Fibroblast of lung (primary cell): ENCODE measurements around the gene FLNB. TPM values are rescaled to one million over a fixed set of nuclear protein-coding genes. Genes with fewer than 3 reads are reported as not detected.

Experiments used
- DNase-seq, 2 donors: peaks; one replicate each; pipeline versions ENCODE4 v3.0.0 to v3.0.0-alpha.2; 2010; ENCODE audit warnings: low read depth in 2 of 2
- H2AFZ ChIP-seq: 2 replicates; pipeline ENCODE4 v1.5.1; 2012; ENCODE audit warnings: low read length, control low read depth, inconsistent platforms
- H3K27ac ChIP-seq: 2 replicates; pipeline ENCODE4 v1.5.1; 2011; ENCODE audit warnings: low read length, control low read depth; ENCODE audit not compliant: insufficient read depth
- H3K27me3 ChIP-seq: 2 replicates; pipeline ENCODE4 v1.5.1; 2011; ENCODE audit warnings: mild to moderate bottlenecking, low read length; ENCODE audit not compliant: control insufficient read depth, insufficient read depth
- H3K36me3 ChIP-seq: 2 replicates; pipeline ENCODE4 v1.5.1; 2011; ENCODE audit warnings: low read length; ENCODE audit not compliant: control insufficient read depth, insufficient read depth
- H3K4me1 ChIP-seq: 2 replicates; pipeline ENCODE4 v1.5.1; 2011; ENCODE audit warnings: low read length; ENCODE audit not compliant: control insufficient read depth, insufficient read depth; ENCODE audit errors: extremely low read depth
- H3K4me2 ChIP-seq: 2 replicates; pipeline ENCODE4 v1.5.1; 2011; ENCODE audit warnings: low read length, control low read depth; ENCODE audit not compliant: insufficient read depth; ENCODE audit errors: extremely low read depth
- H3K4me3 ChIP-seq, 4 experiments: fragments of 200-600 bp in 1 of 4; sonication (generic) in 1 of 4; replicated peaks in 1 of 4; 2 replicates each; pipeline ENCODE4 v1.5.1; 2011 to 2016; ENCODE audit warnings: low read length in 4 of 4, low read depth in 3 of 4, mild to moderate bottlenecking in 3 of 4, control low read depth in 2 of 4, inconsistent platforms in 1 of 4, mixed read lengths in 1 of 4; ENCODE audit not compliant: insufficient read depth in 1 of 4; ENCODE audit errors: control extremely low read depth in 1 of 4
- H3K79me2 ChIP-seq: 2 replicates; pipeline ENCODE4 v1.5.1; 2012; ENCODE audit warnings: mild to moderate bottlenecking, low read length, inconsistent platforms; ENCODE audit not compliant: control insufficient read depth, insufficient read depth
- H3K9ac ChIP-seq: 2 replicates; pipeline ENCODE4 v1.5.1; 2011; ENCODE audit warnings: mild to moderate bottlenecking, low read length, control low read depth; ENCODE audit not compliant: insufficient read depth
- H3K9me3 ChIP-seq: 2 replicates; pipeline ENCODE4 v1.5.1; 2012; ENCODE audit warnings: low read depth, low read length; ENCODE audit not compliant: control insufficient read depth, insufficient read depth
- H4K20me1 ChIP-seq: 2 replicates; pipeline ENCODE4 v1.5.1; 2011; ENCODE audit warnings: low read length; ENCODE audit not compliant: control insufficient read depth, insufficient read depth; ENCODE audit errors: extremely low read depth
- EZH2 ChIP-seq: IDR thresholded peaks from 2 replicates; pipeline ENCODE4 v1.5.1; 2012; ENCODE audit warnings: low read length, control low read depth, mild to moderate bottlenecking; ENCODE audit errors: missing control alignments
- polyA plus RNA-seq, 2 donors: library from polyadenylated mRNA; depleted of rRNA in 1 of 2; stranded (reverse) in 1 of 2; unstranded in 1 of 2; fragments of >200 nt; gene quantifications; 2 replicates each; pipeline ENCODE4 v1.2.1, GENCODE V29; 2011 to 2012; ENCODE audit warnings: missing spikeins in 1 of 2
- total RNA-seq: library from RNA; depleted of rRNA; stranded (reverse); fragments of >200 nt; gene quantifications from 2 replicates; pipeline ENCODE4 v1.2.1, GENCODE V29; 2014
- TF ChIP-seq, protein P1 (sequence below), 2 donors: IDR thresholded peaks in 1 of 2; conservative IDR thresholded peaks in 1 of 2; 1 replicate in 1 of 2; 2 replicates in 1 of 2; pipeline ENCODE4 v1.5.1; 2011 to 2012; ENCODE audit warnings: low read length in 2 of 2, control low read depth in 1 of 2, inconsistent platforms in 1 of 2, low read depth in 1 of 2, mild to moderate bottlenecking in 1 of 2

FLNB gene
- total and polyA plus RNA-seq, 2 donors (not counting 1 experiment from before 2014, with no cell fraction given): 81.7 to 105 TPM

DNA sequence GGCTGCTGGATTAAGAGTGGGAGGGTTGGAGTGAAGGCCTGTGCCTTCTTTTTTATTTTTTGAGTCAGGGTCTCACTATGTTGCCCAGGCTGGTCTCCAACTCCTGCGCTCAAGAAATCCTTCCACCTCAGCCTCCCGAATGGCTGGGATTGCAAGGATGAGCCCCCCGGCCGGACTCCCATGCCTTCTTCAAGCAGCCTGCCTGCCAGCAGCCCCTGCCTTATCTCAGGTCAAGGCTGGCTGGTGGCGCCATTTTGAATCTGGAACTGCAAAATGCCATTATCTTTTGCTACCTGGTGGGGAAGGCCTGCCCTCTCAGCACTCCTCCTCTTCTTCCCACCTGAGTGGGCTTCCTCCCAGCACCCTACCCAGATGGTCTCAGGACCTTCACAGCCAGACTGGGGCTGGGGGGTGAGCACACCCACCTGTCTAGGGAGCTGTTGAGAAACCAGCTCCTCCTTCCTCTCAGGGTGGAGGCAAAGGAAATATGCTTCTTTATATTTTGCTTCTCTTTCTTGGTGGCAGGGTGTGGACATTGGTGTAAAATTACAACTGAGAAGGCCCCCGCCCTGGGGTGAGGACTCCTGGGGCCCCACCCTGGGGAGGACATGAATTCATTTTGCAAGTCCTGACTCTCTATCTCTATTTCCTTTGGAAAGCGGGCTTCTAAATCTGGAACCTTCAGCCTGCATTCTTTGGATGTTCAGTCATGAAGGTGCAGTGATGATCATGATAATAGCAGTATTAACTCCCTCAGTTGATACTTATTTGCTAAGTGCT lies 7.7 kb upstream of the FLNB start:
- Histone ChIP-seq H3K27me3 (no peaks in the 10 kb centered on the region), H3K4me3 (no peak overlapping the region), H3K9ac (no peak overlapping the region), H3K9me3 (no peaks in the 10 kb centered on the region), H2AFZ (no peak overlapping the region), H3K27ac (no peak overlapping the region), H3K4me1 (no peaks in the 10 kb centered on the region), H3K4me2 (no peak overlapping the region), H3K79me2 (no peaks in the 10 kb centered on the region), H4K20me1 (no peaks in the 10 kb centered on the region), H3K36me3 (no peaks in the 10 kb centered on the region)
- TF ChIP-seq, protein P1, sequence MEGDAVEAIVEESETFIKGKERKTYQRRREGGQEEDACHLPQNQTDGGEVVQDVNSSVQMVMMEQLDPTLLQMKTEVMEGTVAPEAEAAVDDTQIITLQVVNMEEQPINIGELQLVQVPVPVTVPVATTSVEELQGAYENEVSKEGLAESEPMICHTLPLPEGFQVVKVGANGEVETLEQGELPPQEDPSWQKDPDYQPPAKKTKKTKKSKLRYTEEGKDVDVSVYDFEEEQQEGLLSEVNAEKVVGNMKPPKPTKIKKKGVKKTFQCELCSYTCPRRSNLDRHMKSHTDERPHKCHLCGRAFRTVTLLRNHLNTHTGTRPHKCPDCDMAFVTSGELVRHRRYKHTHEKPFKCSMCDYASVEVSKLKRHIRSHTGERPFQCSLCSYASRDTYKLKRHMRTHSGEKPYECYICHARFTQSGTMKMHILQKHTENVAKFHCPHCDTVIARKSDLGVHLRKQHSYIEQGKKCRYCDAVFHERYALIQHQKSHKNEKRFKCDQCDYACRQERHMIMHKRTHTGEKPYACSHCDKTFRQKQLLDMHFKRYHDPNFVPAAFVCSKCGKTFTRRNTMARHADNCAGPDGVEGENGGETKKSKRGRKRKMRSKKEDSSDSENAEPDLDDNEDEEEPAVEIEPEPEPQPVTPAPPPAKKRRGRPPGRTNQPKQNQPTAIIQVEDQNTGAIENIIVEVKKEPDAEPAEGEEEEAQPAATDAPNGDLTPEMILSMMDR (conservative IDR thresholded peaks at IDR 0.05 in 1 of 2, IDR thresholded peaks at IDR 0.05 in 1 of 2; ENCODE audit: low read depth in 1 of 2, low read length in 2 of 2): no peak
- no peak for DNase-seq

DNA sequence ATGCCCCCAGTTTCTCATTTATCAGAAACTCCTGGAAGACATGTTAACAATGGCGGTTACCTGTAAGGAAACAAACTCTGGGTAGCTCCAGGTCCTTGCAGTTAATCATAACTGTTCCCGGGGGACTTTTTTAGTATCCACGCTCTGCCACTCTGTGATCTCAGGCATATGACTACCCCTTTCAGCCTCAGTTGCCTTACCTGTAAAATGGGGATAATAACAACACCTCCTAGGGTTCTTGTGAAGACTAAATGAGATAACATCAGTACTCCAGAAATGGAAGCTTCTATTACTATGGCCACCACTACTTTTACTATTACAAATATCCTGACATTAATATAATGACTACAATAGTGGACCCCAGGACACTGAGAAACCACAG lies 7.1 kb upstream of the FLNB start:
- H3K27me3 ChIP-seq: no peaks in the 10 kb centered on the region
- H3K27ac ChIP-seq: no peak overlapping the region
- no peaks in the 10 kb centered on the region for H3K9me3 ChIP-seq
- H3K36me3 ChIP-seq: no peaks in the 10 kb centered on the region
- no peak overlapping the region for H3K4me3 ChIP-seq
- no peak overlapping the region for H3K9ac ChIP-seq
- TF ChIP-seq, protein P1 (conservative IDR thresholded peaks at IDR 0.05 in 1 of 2, IDR thresholded peaks at IDR 0.05 in 1 of 2; ENCODE audit: low read depth in 1 of 2, low read length in 2 of 2): no peak
- no peak for TF ChIP-seq EZH2
- no peak for DNase-seq
- no peaks in the 10 kb centered on the region for H4K20me1 ChIP-seq
- H3K4me2 ChIP-seq: no peak overlapping the region
- no peaks in the 10 kb centered on the region for H3K79me2 ChIP-seq
- no peak overlapping the region for H2AFZ ChIP-seq
- H3K4me1 ChIP-seq: no peaks in the 10 kb centered on the region

DNA sequence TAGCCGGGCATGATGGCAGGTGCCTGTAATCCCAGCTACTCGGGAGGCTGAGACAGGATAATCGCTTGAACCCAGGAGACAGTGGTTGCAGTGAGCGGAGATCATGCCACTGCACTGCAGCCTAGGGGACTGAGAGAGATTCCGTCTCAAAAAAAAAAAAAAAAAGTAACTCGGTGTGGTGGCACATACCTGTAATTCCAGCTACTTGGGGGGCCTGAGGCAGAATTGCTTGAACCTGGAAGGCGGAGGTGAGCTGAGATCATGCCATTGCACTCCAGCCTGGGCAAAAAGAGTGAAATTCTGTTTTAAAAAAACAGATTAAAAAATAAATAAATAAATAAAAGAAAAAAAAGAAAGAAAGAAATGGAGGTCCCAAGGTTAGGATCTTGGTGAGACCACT lies 6.2 kb upstream of the FLNB start:
- H3K27ac ChIP-seq: no peak overlapping the region
- H2AFZ ChIP-seq: no peak overlapping the region
- no peak overlapping the region for H3K4me3 ChIP-seq
- TF ChIP-seq EZH2: no peak
- TF ChIP-seq, protein P1 (conservative IDR thresholded peaks at IDR 0.05 in 1 of 2, IDR thresholded peaks at IDR 0.05 in 1 of 2; ENCODE audit: low read depth in 1 of 2, low read length in 2 of 2): no peak
- no peaks in the 10 kb centered on the region for H3K27me3 ChIP-seq
- no peaks in the 10 kb centered on the region for H3K4me1 ChIP-seq
- no peak for DNase-seq
- H3K79me2 ChIP-seq: no peaks in the 10 kb centered on the region
- H4K20me1 ChIP-seq: no peaks in the 10 kb centered on the region
- H3K9me3 ChIP-seq: no peaks in the 10 kb centered on the region
- H3K4me2 ChIP-seq: no peak overlapping the region
- no peaks in the 10 kb centered on the region for H3K36me3 ChIP-seq
- no peak overlapping the region for H3K9ac ChIP-seq
